Measurements from ENCODE around the gene SLC38A11.

- TF ChIP-seq POLR2AphosphoS5 (IDR thresholded peaks at IDR 0.05; ENCODE audit: low read depth, low read length) = no peak
- TF ChIP-seq CTCF (IDR thresholded peaks at IDR 0.05; ENCODE audit: control extremely low read depth in 1 of 3, insufficient read depth in 1 of 3, low read depth in 1 of 3, low read length in 3 of 3) = no peak
- TF ChIP-seq TAF1 (IDR thresholded peaks at IDR 0.05; ENCODE audit: low read depth, low read length) = no peak
- TF ChIP-seq MAFK (IDR thresholded peaks at IDR 0.05; ENCODE audit: low read depth, low read length) = no peak
- TF ChIP-seq EZH2 (IDR thresholded peaks at IDR 0.05; ENCODE audit: low read depth, low read length, severe bottlenecking) = no peak
- TF ChIP-seq GABPA (IDR thresholded peaks at IDR 0.05; ENCODE audit: borderline replicate concordance, insufficient read depth, low read length) = no peak
- TF ChIP-seq, protein P1, sequence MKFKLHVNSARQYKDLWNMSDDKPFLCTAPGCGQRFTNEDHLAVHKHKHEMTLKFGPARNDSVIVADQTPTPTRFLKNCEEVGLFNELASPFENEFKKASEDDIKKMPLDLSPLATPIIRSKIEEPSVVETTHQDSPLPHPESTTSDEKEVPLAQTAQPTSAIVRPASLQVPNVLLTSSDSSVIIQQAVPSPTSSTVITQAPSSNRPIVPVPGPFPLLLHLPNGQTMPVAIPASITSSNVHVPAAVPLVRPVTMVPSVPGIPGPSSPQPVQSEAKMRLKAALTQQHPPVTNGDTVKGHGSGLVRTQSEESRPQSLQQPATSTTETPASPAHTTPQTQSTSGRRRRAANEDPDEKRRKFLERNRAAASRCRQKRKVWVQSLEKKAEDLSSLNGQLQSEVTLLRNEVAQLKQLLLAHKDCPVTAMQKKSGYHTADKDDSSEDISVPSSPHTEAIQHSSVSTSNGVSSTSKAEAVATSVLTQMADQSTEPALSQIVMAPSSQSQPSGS (IDR thresholded peaks at IDR 0.05; ENCODE audit: low read length) = no peak
- TF ChIP-seq POLR2A (IDR thresholded peaks at IDR 0.05; ENCODE audit: control extremely low read depth in 1 of 2, low read depth in 2 of 2, low read length in 2 of 2) = no peak
- TF ChIP-seq JUND (IDR thresholded peaks at IDR 0.05; ENCODE audit: low read length) = no peak
- TF ChIP-seq EP300 (IDR thresholded peaks at IDR 0.05; ENCODE audit: borderline replicate concordance in 1 of 2, low read depth in 2 of 2, low read length in 2 of 2) = no peak
- TF ChIP-seq HDAC6 (IDR thresholded peaks at IDR 0.05; ENCODE audit: low read depth, low read length) = no peak
- TF ChIP-seq, protein P2, sequence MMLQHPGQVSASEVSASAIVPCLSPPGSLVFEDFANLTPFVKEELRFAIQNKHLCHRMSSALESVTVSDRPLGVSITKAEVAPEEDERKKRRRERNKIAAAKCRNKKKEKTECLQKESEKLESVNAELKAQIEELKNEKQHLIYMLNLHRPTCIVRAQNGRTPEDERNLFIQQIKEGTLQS (IDR thresholded peaks at IDR 0.05; ENCODE audit: insufficient read depth, low read depth, low read length) = no peak
- TF ChIP-seq, protein P3, sequence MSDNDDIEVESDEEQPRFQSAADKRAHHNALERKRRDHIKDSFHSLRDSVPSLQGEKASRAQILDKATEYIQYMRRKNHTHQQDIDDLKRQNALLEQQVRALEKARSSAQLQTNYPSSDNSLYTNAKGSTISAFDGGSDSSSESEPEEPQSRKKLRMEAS (IDR thresholded peaks at IDR 0.05) = no peak
- no peak for TF ChIP-seq CHD2 (IDR thresholded peaks at IDR 0.05; ENCODE audit: low read length)
Measured at GRCh38 chr2:164850235-164850634, 105.1 kb downstream of the SLC38A11 start.

All from H1 (cell line).